ENCODE results near the gene TSPEAR. TPM values are rescaled to one million over a fixed set of nuclear protein-coding genes. Genes with fewer than 3 reads are reported as not detected.

TSPEAR gene
- total and polyA plus RNA-seq, 10 donors, result 0.02 to 0.22 (median 0.03) TPM; not detected in 7

DNA sequence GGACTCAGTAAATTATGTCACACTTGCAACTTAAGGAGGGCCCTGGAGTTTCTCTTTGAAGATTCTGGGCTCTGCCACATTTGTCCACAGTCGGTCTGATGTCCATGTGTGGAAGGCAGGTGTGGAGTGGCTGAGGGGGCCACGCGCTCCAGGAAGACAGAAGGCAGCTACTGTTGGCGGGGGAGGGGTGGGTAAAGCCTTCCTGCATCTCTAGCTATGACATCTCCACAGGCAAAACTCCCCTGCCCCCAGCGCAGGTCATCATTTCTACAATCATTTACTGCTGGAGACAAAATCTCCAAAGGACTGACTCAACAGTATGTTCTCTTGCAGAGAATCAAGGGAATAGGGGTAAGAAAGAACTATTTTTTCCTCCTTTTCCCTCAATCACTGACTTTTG is 11.4 kb upstream of the TSPEAR start:
- TF ChIP-seq POLR2A (IDR thresholded peaks at IDR 0.05), result no peak
- no peak for TF ChIP-seq POLR2AphosphoS5 (IDR thresholded peaks at IDR 0.05)
- TF ChIP-seq CTCF (IDR thresholded peaks at IDR 0.05 in 8 of 11, conservative IDR thresholded peaks at IDR 0.05 in 3 of 11), result no peak
- Histone ChIP-seq H3K36me3 (no peaks in the 10 kb centered on the region), H3K4me3 (no peak overlapping the region), H3K27me3 (replicated peaks in 1 of 7) (peaks cover 3 to 86% (median 46%) of the 10 kb centered on the region in 7 donors), H3K27ac (no peak overlapping the region), H3K4me1 (peaks cover 5 to 18% (median 9%) of the 10 kb centered on the region in 6 donors), H3K9me3 (no peaks in the 10 kb centered on the region)
- intact Hi-C loops (cut with DNase I; ENCODE audit: low total_unique reads), result no loop called here
- no peak for DNase-seq
- WGBS, 5 donors, result 41 to 61% (median 53%) methylated on average over 5 of the region's 5 CpGs

DNA sequence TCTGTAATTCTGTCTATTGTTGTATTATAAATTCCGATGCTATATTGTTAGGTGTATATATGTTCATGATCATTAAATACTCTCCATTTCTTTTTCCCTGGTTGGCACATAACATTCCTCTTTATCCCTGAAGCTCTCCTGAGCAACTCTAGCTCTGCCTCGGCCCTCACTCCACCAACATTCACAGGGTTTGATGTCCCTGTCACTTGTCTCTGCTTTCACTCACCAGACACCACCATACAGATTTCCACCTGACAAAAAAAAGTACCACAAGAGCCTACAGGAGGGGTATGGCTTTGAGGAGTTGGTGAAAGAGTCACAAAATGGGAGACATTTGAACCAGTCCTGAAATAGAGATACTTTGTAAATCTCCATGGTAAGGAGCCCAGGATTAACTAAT is 8.8 kb upstream of the TSPEAR start:
- Histone ChIP-seq H3K27ac (no peak overlapping the region), H3K9me3 (no peaks in the 10 kb centered on the region), H3K4me3 (no peak overlapping the region), H3K4me1 (peaks cover 5 to 19% (median 9%) of the 10 kb centered on the region in 6 donors), H3K27me3 (replicated peaks in 1 of 7) (peaks cover 3 to 62% (median 28%) of the 10 kb centered on the region in 7 donors), H3K36me3 (no peaks in the 10 kb centered on the region)
- intact Hi-C loops (cut with DNase I; ENCODE audit: low total_unique reads), result no loop called here
- no peak for DNase-seq
- TF ChIP-seq POLR2AphosphoS5 (IDR thresholded peaks at IDR 0.05) (no peak), CTCF (IDR thresholded peaks at IDR 0.05 in 8 of 11, conservative IDR thresholded peaks at IDR 0.05 in 3 of 11) (no peak), POLR2A (IDR thresholded peaks at IDR 0.05) (no peak)
- 80 to 93% (median 82%) methylated on average over 2 of the region's 2 CpGs for WGBS, 5 donors

DNA sequence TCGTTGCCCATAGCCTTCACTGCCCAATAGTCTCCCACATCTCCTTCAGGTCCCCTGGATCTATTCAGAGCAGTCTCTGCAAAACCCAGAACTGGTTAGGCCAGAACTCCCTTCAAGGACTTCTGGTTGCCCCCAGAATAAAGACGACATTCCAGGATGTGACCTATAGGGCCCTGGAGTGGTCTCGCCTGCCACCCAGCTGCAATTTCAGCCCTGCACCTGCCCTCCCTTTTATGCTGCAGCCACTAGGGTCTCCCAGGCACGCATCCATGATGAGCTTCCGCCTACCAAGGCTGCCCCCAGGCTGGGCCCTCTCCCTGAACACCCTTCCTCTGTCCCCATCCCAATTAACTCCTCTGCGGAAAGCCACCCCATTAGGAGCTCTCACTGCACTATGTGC is 7.2 kb upstream of the TSPEAR start:
- no peak overlapping the region for H3K27ac ChIP-seq
- WGBS, 5 donors, result 56 to 64% (median 58%) methylated on average over 6 of the region's 6 CpGs
- peaks cover 0 to 60% (median 22%) of the 10 kb centered on the region in 7 donors for H3K27me3 ChIP-seq (replicated peaks in 1 of 7)
- no peak for DNase-seq
- H3K4me3 ChIP-seq, result no peak overlapping the region
- TF ChIP-seq POLR2A (IDR thresholded peaks at IDR 0.05) (no peak), CTCF (IDR thresholded peaks at IDR 0.05 in 8 of 11, conservative IDR thresholded peaks at IDR 0.05 in 3 of 11) (no peak), POLR2AphosphoS5 (IDR thresholded peaks at IDR 0.05) (no peak)
- H3K9me3 ChIP-seq, result no peaks in the 10 kb centered on the region
- H3K36me3 ChIP-seq, result no peaks in the 10 kb centered on the region
- intact Hi-C loops (cut with DNase I; ENCODE audit: low total_unique reads), result no loop called here
- peaks cover 2 to 14% (median 5%) of the 10 kb centered on the region in 6 donors for H3K4me1 ChIP-seq

GRCh38 chr21:44718093-44718492 is 6.7 kb upstream of the TSPEAR start:
- intact Hi-C loops (cut with DNase I; ENCODE audit: low total_unique reads), result no loop called here

More at GRCh38 chr21:44718093-44718492, 6.7 kb upstream of the TSPEAR start:
- H3K9me3 ChIP-seq, result no peaks in the 10 kb centered on the region
- no peak overlapping the region for H3K4me3 ChIP-seq
- no peak overlapping the region for H3K27ac ChIP-seq
- H3K4me1 ChIP-seq, result peaks cover 0 to 9% (median under 1%) of the 10 kb centered on the region in 6 donors
- H3K36me3 ChIP-seq, result no peaks in the 10 kb centered on the region
- H3K27me3 ChIP-seq (replicated peaks in 1 of 7), result peaks cover 0 to 60% (median 22%) of the 10 kb centered on the region in 7 donors
- no peak for DNase-seq
- TF ChIP-seq CTCF (IDR thresholded peaks at IDR 0.05 in 8 of 11, conservative IDR thresholded peaks at IDR 0.05 in 3 of 11) (no peak), POLR2A (IDR thresholded peaks at IDR 0.05) (no peak), POLR2AphosphoS5 (IDR thresholded peaks at IDR 0.05) (no peak)
- 44 to 60% (median 55%) methylated on average over 2 of the region's 2 CpGs for WGBS, 5 donors

Data from spleen (tissue), 11 donors.